H1 (cell line): ENCODE measurements around the gene GLRA2. TPM values are rescaled to one million over a fixed set of nuclear protein-coding genes. Genes with fewer than 3 reads are reported as not detected.

ENCODE experiments used
- CTCF ChIA-PET: fragments of 300-600 bp; sonication (Branson Sonifier 250); formaldehyde crosslinking; loops from one replicate; lab custom pipeline; 2021; ENCODE audit not compliant: partially characterized antibody; lab: Charles Lee
- POLR2A ChIA-PET: fragments of 300-600 bp; sonication (Branson Sonifier 250); formaldehyde crosslinking; loops from one replicate; lab custom pipeline; 2021; ENCODE audit warnings: inconsistent platforms; ENCODE audit not compliant: partially characterized antibody; lab: Charles Lee
- DNase-seq, 2 experiments: peaks; one replicate each; pipeline versions ENCODE4 v3.0.0 to v3.0.0-alpha.2; 2010 to 2022; ENCODE audit warnings: low spot score in 2 of 2, low read depth in 1 of 2, mixed read lengths in 1 of 2
- FAIRE-seq: peaks from 2 replicates; lab custom pipeline; 2011; peaks lifted over from hg19 to GRCh38; lab: Jason Lieb, UNC
- H2AFZ ChIP-seq: 2 replicates; pipeline ENCODE4 v1.8.1; 2012; ENCODE audit warnings: low read length, inconsistent platforms
- H2AK5ac ChIP-seq: 2 replicates; pipeline ENCODE4 v1.6.1; 2013; ENCODE audit warnings: low read depth, low read length
- H2BK120ac ChIP-seq: replicated peaks from 2 replicates; pipeline ENCODE3; 2013; ENCODE audit warnings: low read depth, low read length, inconsistent platforms
- H2BK12ac ChIP-seq: 2 replicates; pipeline ENCODE4 v1.6.1; 2013; ENCODE audit warnings: low read depth, low read length
- H2BK15ac ChIP-seq: 2 replicates; pipeline ENCODE4 v1.6.1; 2013; ENCODE audit warnings: low read length
- H2BK20ac ChIP-seq: 2 replicates; pipeline ENCODE4 v1.6.1; 2013; ENCODE audit warnings: low read length
- H2BK5ac ChIP-seq: 2 replicates; pipeline ENCODE4 v1.6.1; 2013; ENCODE audit warnings: low read depth, low read length
- H3K14ac ChIP-seq: 2 replicates; pipeline ENCODE4 v1.6.1; 2013; ENCODE audit warnings: inconsistent platforms; ENCODE audit not compliant: insufficient read length
- H3K18ac ChIP-seq: 2 replicates; pipeline ENCODE4 v1.6.1; 2013; ENCODE audit warnings: low read length; ENCODE audit errors: extremely low read depth
- H3K23ac ChIP-seq: 2 replicates; pipeline ENCODE4 v1.6.1; 2013; ENCODE audit warnings: inconsistent platforms; ENCODE audit not compliant: insufficient read length
- H3K23me2 ChIP-seq: 2 replicates; pipeline ENCODE4 v1.6.1; 2013; ENCODE audit warnings: low read depth, low read length
- H3K27ac ChIP-seq: 2 replicates; pipeline ENCODE4 v1.6.1; 2011; ENCODE audit warnings: low read depth, low read length, inconsistent platforms
- H3K27me3 ChIP-seq, 4 experiments: replicated peaks in 1 of 4; 1 replicate in 1 of 4; 2 replicates in 3 of 4; pipeline versions ENCODE4 v1.6.1 to v1.8.1; 2011 to 2013; ENCODE audit warnings: low read length in 3 of 4, mild to moderate bottlenecking in 3 of 4, inconsistent platforms in 2 of 4, mixed read lengths in 2 of 4, moderate library complexity in 1 of 4; ENCODE audit not compliant: control insufficient read depth in 3 of 4, insufficient read depth in 3 of 4; ENCODE audit errors: extremely low read depth in 1 of 4
- H3K36me3 ChIP-seq, 4 experiments: 2 replicates each; pipeline versions ENCODE4 v1.6.1 to v1.8.1; 2011 to 2013; ENCODE audit warnings: mild to moderate bottlenecking in 4 of 4, low read length in 3 of 4, moderate library complexity in 2 of 4, control low read depth in 1 of 4, inconsistent platforms in 1 of 4; ENCODE audit not compliant: insufficient read depth in 4 of 4, control insufficient read depth in 2 of 4
- H3K4ac ChIP-seq: replicated peaks from 2 replicates; pipeline ENCODE3; 2013; ENCODE audit warnings: low read length, low read depth, mixed read lengths, inconsistent platforms; ENCODE audit not compliant: insufficient read length
- H3K4me1 ChIP-seq, 4 experiments: replicated peaks in 1 of 4; 1 replicate in 1 of 4; 2 replicates in 3 of 4; pipeline versions ENCODE4 v1.6.1 to v1.8.1; 2011 to 2013; ENCODE audit warnings: low read length in 3 of 4, inconsistent platforms in 2 of 4, mixed read lengths in 1 of 4; ENCODE audit not compliant: insufficient read depth in 4 of 4, control insufficient read depth in 3 of 4
- H3K4me2 ChIP-seq, 2 experiments: 2 replicates each; pipeline versions ENCODE4 v1.6.1 to v1.8.1; 2011 to 2013; ENCODE audit warnings: low read depth in 2 of 2, low read length in 2 of 2, control low read depth in 1 of 2, inconsistent platforms in 1 of 2, mild to moderate bottlenecking in 1 of 2; ENCODE audit not compliant: insufficient read depth in 1 of 2
- H3K4me3 ChIP-seq, 4 experiments: fragments of 200-600, 300-600 bp in 1 of 4; sonication (generic), shearing (Covaris generic), sonication (Bioruptor Twin) in 1 of 4; 2 replicates each; pipeline versions ENCODE4 v1.5.1 to v1.8.1; 2011 to 2016; ENCODE audit warnings: low read length in 4 of 4, low read depth in 3 of 4, control low read depth in 2 of 4, inconsistent platforms in 2 of 4, mild to moderate bottlenecking in 2 of 4, mixed read lengths in 1 of 4, moderate library complexity in 1 of 4; ENCODE audit not compliant: insufficient read depth in 2 of 4; ENCODE audit errors: extremely low read depth in 1 of 4
- H3K56ac ChIP-seq: replicated peaks from 2 replicates; pipeline ENCODE3; 2013; ENCODE audit warnings: low read depth, mild to moderate bottlenecking, mixed read lengths, low read length, inconsistent platforms; ENCODE audit not compliant: insufficient read length
- H3K79me1 ChIP-seq: 2 replicates; pipeline ENCODE4 v1.6.1; 2013; ENCODE audit warnings: low read depth, low read length, control low read depth
- H3K79me2 ChIP-seq, 2 experiments: 2 replicates each; pipeline versions ENCODE4 v1.6.1 to v1.8.1; 2012 to 2013; ENCODE audit warnings: low read length in 2 of 2, mild to moderate bottlenecking in 2 of 2, inconsistent platforms in 1 of 2; ENCODE audit not compliant: insufficient read depth in 2 of 2, control insufficient read depth in 1 of 2
- H3K9ac ChIP-seq, 4 experiments: replicated peaks in 1 of 4; 1 replicate in 1 of 4; 2 replicates in 3 of 4; pipeline versions ENCODE4 v1.6.1 to v1.8.1; 2011 to 2013; ENCODE audit warnings: low read depth in 3 of 4, low read length in 3 of 4, control low read depth in 2 of 4, mild to moderate bottlenecking in 2 of 4, moderate library complexity in 2 of 4, inconsistent platforms in 1 of 4; ENCODE audit errors: extremely low read depth in 1 of 4
- H3K9me3 ChIP-seq, 2 experiments: 2 replicates each; pipeline versions ENCODE4 v1.6.1 to v1.8.1; 2012 to 2013; ENCODE audit warnings: mild to moderate bottlenecking in 2 of 2, moderate library complexity in 2 of 2, control low read depth in 1 of 2, inconsistent platforms in 1 of 2, low read depth in 1 of 2, low read length in 1 of 2, mixed read lengths in 1 of 2; ENCODE audit not compliant: insufficient read depth in 2 of 2
- H4K20me1 ChIP-seq, 2 experiments: replicated peaks in 1 of 2; 2 replicates each; pipeline versions ENCODE3 to v1.8.1; 2011 to 2013; ENCODE audit warnings: inconsistent platforms in 2 of 2, low read length in 2 of 2, mild to moderate bottlenecking in 1 of 2; ENCODE audit not compliant: insufficient read depth in 2 of 2, control insufficient read depth in 1 of 2
- H4K5ac ChIP-seq: 2 replicates; pipeline ENCODE4 v1.6.1; 2013; ENCODE audit warnings: low read length, low read depth, mixed read lengths, inconsistent platforms; ENCODE audit not compliant: insufficient read length
- H4K8ac ChIP-seq: 2 replicates; pipeline ENCODE4 v1.8.0; 2013; ENCODE audit warnings: mild to moderate bottlenecking, moderate library complexity, low read length, inconsistent platforms; ENCODE audit not compliant: insufficient read depth; ENCODE audit errors: extremely low read depth
- H4K91ac ChIP-seq: replicated peaks from 2 replicates; pipeline ENCODE3; 2013; ENCODE audit warnings: low read length, mixed read lengths, inconsistent platforms; ENCODE audit not compliant: insufficient read length
- ATF2 ChIP-seq: IDR thresholded peaks from 2 replicates; pipeline ENCODE4 v1.6.1; 2012; ENCODE audit warnings: low read length, inconsistent platforms
- CEBPB ChIP-seq: IDR thresholded peaks from 2 replicates; pipeline ENCODE4 v1.6.1; 2012; ENCODE audit warnings: low read depth, low read length
- CTBP2 ChIP-seq: IDR thresholded peaks from 2 replicates; pipeline ENCODE4 v1.7.0; 2011; ENCODE audit warnings: borderline replicate concordance, mild to moderate bottlenecking, moderate library complexity, mixed read lengths, low read length; ENCODE audit not compliant: insufficient read depth, insufficient read length
- EZH2 ChIP-seq: fragments of 200-600 bp; sonication (generic); IDR thresholded peaks from 2 replicates; pipeline ENCODE4 v1.7.1; 2012; ENCODE audit warnings: low read depth, mild to moderate bottlenecking, moderate library complexity, low read length, inconsistent platforms; ENCODE audit not compliant: severe bottlenecking
- GABPA ChIP-seq: IDR thresholded peaks from 2 replicates; pipeline ENCODE4 v1.6.1; 2011; ENCODE audit warnings: mild to moderate bottlenecking, low read length, moderate library complexity, borderline replicate concordance; ENCODE audit not compliant: insufficient read depth
- GTF2F1 ChIP-seq: IDR thresholded peaks from 2 replicates; pipeline ENCODE4 v1.6.1; 2012; ENCODE audit warnings: low read depth, low read length, improper control_type of control experiment, borderline replicate concordance
- KDM5A ChIP-seq: fragments of 200-600 bp; IDR thresholded peaks from 2 replicates; pipeline ENCODE4 v1.7.1; 2012; ENCODE audit warnings: mild to moderate bottlenecking, low read length, inconsistent platforms, mixed read lengths
- PHF8 ChIP-seq: fragments of 200-600 bp; sonication (generic); conservative IDR thresholded peaks from 2 replicates; pipeline ENCODE4 v1.7.1; 2012; ENCODE audit warnings: low read depth, mild to moderate bottlenecking, inconsistent platforms, low read length, moderate library complexity
- SIRT6 ChIP-seq: IDR thresholded peaks from one replicate; pipeline ENCODE4 v1.7.1; 2012; ENCODE audit warnings: low read length, inconsistent platforms
- SP2 ChIP-seq: IDR thresholded peaks from 2 replicates; pipeline ENCODE4 v1.6.1; 2012; ENCODE audit warnings: mild to moderate bottlenecking, low read length, inconsistent platforms
- TEAD4 ChIP-seq: IDR thresholded peaks from 2 replicates; pipeline ENCODE4 v1.6.1; 2012; ENCODE audit warnings: low read depth, low read length, inconsistent platforms, mixed read lengths
- ZNF274 ChIP-seq: IDR thresholded peaks from 2 replicates; pipeline ENCODE4 v1.7.0; 2012; ENCODE audit warnings: low read length, borderline replicate concordance; ENCODE audit errors: extremely low read depth
- WGBS, 2 experiments: shearing (Covaris generic) in 1 of 2; methylation state at CpG; one replicate each; pipeline versions ENCODE4 v1.1.6 to v1.1.7; 2013 to 2015; ENCODE audit warnings: low lambda C conversion rate in 2 of 2, mixed read lengths in 2 of 2, inconsistent platforms in 1 of 2, low coverage in 1 of 2, missing lambda C conversion rate in 1 of 2; ENCODE audit not compliant: insufficient replicate concordance in 2 of 2, insufficient coverage in 1 of 2, insufficient read length in 1 of 2; ENCODE audit errors: extremely low coverage in 1 of 2, missing lambda C conversion rate in 1 of 2; 5-methylcytosine and 5-hydroxymethylcytosine counted together
- polyA plus RNA-seq, 7 experiments: library from polyadenylated mRNA; depleted of rRNA in 3 of 7; stranded (reverse) in 5 of 7; unstranded in 2 of 7; fragments of >200 nt in 5 of 7; fragments of 200-250 nt in 2 of 7; gene quantifications; 1 replicate in 5 of 7; 2 replicates in 1 of 7; 4 replicates in 1 of 7; pipeline versions ENCODE4 v1.2.1 to v1.2.3, GENCODE V29; 2011 to 2013; ENCODE audit warnings: missing spikeins in 2 of 7, mixed read lengths in 2 of 7
- total RNA-seq: library from RNA; stranded (reverse); fragmentation: NEBNext Ultra II Directional; extraction: Animal tissue kit (Norgen Biotek cat#: 25700); gene quantifications from 2 replicates; pipeline ENCODE4 v1.2.1, GENCODE V29; 2021

Gene GLRA2
- total and polyA plus RNA-seq, 2 of the 8 experiments (the other 6 are each of a cell fraction or from before 2014, with no cell fraction given), result not detected

- Histone ChIP-seq H4K91ac (no peak overlapping the region), H3K79me2 (no peaks in the 10 kb centered on the region), H3K4ac (no peak overlapping the region), H2AFZ (no peak overlapping the region), H3K56ac (no peak overlapping the region), H3K4me1 (no peaks in the 10 kb centered on the region), H4K8ac (no peak overlapping the region), H3K23ac (no peak overlapping the region), H2AK5ac (no peak overlapping the region), H3K18ac (no peak overlapping the region), H3K9ac (no peak overlapping the region), H3K4me2 (no peak overlapping the region), H3K27ac (no peak overlapping the region), H4K20me1 (no peaks in the 10 kb centered on the region), H3K4me3 (no peak overlapping the region), H4K5ac (no peak overlapping the region), H3K79me1 (no peaks in the 10 kb centered on the region), H3K14ac (no peak overlapping the region), H3K36me3 (no peaks in the 10 kb centered on the region), H2BK20ac (no peak overlapping the region), H2BK120ac (no peak overlapping the region), H2BK15ac (no peak overlapping the region), H3K27me3 (no peaks in the 10 kb centered on the region), H3K9me3 (no peaks in the 10 kb centered on the region), H2BK5ac (no peak overlapping the region), H3K23me2 (no peaks in the 10 kb centered on the region), H2BK12ac (no peak overlapping the region)
- CTCF ChIA-PET, result interaction anchor here (0.6 kb wide), 1 partner anchor 126 kb away, joined by 3 read pairs; no protein-coding TSS in a partner anchor
- POLR2A ChIA-PET, result no interaction called here
- FAIRE-seq (no peak), DNase-seq (no peak)
- 75% methylated on average over 1 of the region's 1 CpG; no CpG with 5 or more reads in 1 of the 2 experiments for WGBS, 2 experiments
- TF ChIP-seq GTF2F1, result no peak
- no peak for TF ChIP-seq TEAD4
- no peak for TF ChIP-seq CEBPB
- TF ChIP-seq PHF8, result no peak
- no peak for TF ChIP-seq KDM5A
- no peak for TF ChIP-seq SIRT6
- TF ChIP-seq EZH2, result no peak
- TF ChIP-seq ZNF274, result no peak
- no peak for TF ChIP-seq GABPA
- TF ChIP-seq ATF2, result no peak
- no peak for TF ChIP-seq CTBP2
- no peak for TF ChIP-seq SP2
Observed at GRCh38 chrX:14504960-14505538, 24.3 kb upstream of the GLRA2 start.
